ENCODE data around the gene SLC8A1.

Gene SLC8A1

DNA sequence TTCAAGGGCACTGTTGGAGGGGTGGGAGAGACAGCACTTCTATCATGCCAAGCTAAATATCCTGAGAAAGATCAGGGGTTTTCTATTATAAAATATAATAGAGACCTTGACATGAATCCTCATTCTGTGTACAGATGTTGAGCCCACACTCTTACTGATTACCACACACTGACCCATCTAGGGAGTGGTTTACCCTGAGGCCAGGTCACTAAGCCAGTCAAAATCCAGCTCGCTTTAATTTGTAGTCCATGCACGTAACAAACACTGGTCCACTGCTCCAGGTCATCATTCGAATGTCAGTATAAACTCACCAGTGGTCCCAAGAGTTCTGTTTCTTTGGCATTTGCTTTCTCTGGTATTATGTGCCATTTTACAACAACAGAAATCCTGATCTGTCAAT, 96.4 kb downstream of the SLC8A1 start:
- DNase-seq (ENCODE audit: low read depth in 2 of 2) = no peak

DNA sequence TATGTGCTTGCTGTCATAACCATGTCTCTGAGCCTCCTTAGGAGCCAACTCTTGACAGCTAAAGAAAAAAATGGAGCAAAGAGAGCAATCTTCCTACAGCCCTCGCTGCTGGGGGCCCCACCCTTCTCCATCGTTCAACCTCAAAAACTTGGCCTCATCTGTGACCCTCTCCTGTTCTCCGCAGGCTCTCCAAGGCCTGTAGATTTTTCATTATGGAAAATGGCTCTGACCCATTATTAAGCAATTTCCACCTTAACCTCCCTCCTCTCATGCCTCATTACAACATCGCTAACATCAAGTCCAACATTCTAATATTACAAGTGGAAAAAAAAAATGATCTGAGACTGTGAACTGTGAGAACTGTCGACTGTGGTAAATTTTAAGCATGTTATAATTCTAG, 98.7 kb downstream of the SLC8A1 start:
- no peak for DNase-seq (ENCODE audit: low read depth in 2 of 2)

DNA sequence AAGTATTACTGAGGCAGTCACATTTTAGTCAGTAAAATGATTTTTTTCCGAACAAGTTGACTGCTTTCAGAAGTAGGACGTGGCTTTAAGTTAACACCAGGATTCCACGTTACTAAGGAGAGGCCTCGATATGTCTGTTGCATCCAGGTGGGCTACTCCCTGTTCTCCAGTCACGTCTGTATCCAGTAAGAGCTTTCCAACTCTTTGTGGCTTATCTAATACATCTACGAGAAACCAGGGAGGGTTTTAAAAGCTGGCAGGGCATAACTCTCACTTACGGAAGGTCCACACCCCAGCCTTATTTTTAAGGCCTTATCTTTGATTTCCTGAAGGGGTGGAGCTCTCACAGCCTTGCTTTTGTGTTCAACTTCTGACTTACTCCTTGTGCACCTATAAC, 99.2 kb downstream of the SLC8A1 start:
- DNase-seq (ENCODE audit: low read depth in 2 of 2) = no peak

DNA sequence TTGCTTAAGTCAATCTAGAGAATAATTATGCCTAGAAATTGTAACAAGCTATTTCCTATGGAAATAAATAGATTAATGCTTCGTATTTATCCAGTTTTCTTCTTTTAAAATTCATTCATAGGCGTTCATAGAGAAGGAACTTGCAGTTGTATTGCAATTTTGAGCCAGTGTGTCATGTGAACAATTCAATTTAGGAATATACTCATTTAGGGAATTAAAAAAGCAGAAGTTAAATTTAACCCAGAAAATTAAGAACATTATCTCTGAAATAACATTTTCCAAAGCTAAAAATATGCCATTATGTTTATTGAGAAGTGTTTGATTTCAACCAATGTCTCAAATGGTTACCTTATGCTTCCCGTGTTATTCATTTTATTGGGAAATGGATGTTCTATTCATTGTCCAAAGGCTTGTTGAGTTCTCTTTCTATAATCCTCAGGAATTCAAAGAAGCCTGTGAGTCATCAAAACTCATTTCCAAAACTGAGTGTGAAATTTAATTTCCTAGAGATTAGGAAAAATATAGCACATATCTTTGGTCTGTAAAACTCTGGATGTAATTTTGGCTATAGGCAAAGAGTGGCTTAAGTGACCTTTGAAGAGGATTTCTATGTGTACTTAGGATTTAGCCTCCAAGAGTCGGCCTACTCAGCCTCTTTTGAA, 99.7 kb downstream of the SLC8A1 start:
- DNase-seq (ENCODE audit: low read depth in 2 of 2) = no peak

DNA sequence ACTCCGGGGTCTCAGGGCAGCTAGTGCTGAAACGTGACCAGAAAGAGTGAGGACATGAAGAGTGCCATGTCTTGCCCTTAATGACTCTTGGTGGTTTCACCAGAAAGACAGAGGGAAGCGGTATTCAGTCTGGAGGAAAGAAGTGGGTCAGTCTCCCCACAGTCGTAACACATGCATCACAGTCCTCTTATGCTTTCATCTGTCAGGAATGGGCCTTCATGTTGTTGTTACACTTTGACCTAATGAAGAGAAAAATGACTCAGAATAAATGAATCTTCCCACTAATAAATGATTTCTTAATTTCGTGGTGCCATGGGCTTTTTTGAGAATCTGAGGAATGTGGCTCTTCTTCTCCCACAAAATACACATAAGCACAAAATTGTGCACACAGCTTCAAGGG, 103.2 kb downstream of the SLC8A1 start:
- no peak for DNase-seq (ENCODE audit: low read depth in 2 of 2)

DNA sequence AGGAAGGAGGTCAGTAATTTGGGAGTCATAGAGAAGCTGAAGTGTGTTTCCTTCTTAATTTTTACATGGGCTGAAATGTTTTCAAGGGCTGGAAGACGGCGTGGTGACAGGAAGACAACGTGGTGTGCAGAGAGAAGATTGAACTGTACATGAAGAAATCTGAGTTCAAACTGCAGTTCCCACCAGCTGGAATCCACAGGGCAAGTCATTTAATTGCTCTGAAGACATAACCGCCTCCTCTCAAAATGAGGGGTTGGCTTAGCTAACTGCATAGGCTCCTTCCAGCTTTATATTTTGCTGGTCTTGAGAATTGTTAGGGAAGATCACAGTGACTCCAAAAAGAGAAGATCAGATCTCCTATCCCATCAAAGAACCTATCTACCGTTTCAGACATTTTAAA, 103.9 kb downstream of the SLC8A1 start:
- no peak for DNase-seq (ENCODE audit: low read depth in 2 of 2)

DNA sequence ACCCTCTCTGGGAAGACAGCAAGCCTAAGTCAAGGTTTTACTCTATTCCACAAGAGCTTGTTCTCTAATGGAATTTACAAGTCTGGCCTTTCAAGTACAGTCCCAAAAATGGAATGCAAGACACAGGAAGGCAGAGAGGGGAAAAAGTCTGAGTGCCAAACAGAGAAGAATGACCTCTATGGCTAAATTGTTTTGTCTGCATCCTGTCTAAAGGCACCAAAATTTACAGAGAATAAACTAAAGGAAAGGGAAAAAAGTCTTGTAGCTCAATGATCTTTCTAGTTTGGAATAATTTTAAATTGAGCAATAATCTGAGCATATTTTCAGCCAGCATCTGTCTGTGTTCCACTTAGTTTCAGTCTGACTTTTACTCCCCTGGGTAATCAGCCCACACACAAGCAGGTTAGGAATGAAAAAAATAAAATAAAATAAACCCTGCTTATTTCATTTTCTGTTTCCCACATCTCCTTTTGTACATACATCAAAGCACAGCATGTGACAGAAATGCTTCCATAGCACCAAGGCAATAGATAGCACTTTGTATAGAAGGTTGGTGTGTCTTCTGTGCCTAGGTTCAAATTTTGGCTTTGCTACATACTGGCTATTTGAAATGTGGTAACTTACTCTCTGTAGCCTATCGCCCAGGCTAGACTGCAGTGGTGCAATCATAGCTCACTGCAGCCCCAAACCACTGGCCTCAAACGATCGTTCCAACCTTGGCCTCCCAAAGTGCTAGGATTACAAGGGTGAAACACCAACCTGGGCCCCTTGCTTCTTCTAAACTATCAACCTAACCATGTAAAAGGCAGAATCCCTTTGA, 105.1 kb downstream of the SLC8A1 start:
- no peak for DNase-seq (ENCODE audit: low read depth in 2 of 2)

DNA sequence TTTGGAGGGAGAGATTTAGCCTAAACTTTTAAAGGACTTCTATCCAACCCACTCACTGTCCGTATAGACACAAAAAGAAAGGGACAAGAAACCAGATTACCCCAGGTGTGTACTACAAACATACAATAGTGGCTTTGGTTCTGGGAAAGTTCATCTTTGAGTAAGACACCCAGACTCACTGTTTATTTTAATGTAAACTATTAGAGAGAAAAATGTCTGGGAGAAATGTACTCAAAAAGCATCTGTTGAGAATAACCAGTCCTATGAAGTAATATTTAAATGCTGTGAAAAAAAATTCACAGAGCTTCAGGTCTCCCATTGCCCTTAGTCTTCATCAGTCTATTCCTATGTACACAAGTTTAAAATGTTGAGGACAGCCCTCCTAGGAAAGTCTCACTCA, 107.5 kb downstream of the SLC8A1 start:
- no peak for DNase-seq (ENCODE audit: low read depth in 2 of 2)

DNA sequence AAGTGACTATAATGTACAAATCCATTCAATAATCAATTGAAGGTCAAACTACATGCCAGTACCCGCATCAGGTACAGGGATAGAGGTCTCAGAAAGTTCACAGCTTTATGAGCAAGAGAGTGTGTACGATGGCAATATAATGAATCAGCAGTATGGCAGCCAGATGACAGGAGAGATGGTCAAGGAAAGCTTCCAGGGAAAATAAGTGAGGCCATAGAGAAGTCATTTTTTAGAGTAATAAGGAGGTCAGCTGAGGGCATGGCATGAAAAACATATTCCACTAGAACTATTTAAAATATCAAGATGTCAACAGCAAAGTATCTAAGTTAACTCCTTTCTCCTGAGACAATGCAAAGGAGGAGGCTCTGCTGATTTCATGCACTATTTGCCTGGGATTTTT, 108.0 kb downstream of the SLC8A1 start:
- DNase-seq (ENCODE audit: low read depth in 2 of 2) = no peak

DNA sequence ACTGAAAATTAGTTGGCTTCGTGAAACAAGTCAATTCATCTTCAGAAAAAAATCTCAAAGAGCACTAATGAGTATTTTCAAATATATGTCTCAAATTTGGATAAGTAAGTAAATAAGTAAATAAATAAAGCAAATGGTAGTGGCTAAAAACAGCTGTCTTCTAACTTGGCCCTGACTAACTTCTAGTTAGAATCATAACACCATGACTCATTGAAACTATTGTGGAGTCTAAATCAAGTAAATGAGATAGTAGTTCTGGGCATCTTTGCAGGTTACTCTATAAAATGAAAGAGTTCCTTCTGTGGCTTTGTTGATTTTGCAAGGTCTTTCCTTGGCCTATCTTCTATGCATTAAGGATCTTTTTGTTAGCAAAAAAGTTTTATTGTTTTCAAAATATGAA, 110.7 kb downstream of the SLC8A1 start:
- DNase-seq (ENCODE audit: low read depth in 2 of 2) = no peak

DNA sequence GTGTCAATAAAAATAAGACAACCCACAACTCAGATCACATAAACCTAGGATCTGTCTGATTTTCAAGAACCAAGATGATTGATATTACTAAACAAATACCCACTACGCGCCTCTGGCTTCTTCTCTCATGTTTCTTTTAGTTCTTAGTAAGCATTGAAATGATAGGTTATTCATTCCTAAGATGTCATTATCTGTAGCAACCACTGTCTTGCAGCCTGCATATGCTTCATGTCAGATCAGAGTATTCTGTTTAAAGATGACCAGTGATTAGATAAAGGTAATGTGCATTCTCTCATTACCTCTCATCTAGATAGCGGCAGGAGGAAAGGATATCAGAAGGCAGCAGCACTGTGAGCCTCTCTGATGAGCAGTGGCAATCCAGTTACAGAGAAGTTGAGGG, 112.9 kb downstream of the SLC8A1 start:
- DNase-seq (ENCODE audit: low read depth in 2 of 2) = no peak

DNA sequence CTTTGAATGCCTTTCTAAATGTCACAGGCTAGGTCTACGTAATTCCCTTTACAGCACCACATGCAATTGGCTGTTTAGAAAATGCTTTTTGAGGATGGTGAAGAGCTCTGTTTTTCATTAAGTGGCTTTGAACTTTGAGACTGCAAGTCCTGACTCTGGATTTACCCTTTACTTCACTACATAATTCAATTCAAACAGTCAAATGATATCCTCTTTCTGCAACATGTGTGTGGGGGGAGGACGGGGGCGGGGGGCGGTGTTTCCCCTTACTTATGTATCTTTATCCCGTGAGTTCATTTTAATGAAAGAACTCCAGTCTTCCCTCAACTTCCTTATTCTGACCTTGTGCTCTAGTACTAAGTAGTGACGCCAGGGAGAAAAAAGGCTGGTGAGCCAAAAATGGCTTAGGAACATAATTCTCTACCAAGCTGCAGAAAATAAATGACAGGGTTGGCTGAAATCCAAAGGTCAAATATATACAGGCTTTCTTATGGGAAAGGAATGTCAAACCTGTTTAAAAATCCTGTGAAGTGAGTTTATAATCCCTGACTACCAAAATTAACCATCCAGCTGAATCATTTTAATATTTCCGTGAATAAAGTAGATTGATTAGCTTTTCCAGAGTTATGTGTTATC, 119.6 kb downstream of the SLC8A1 start:
- no peak for DNase-seq (ENCODE audit: low read depth in 2 of 2)

DNA sequence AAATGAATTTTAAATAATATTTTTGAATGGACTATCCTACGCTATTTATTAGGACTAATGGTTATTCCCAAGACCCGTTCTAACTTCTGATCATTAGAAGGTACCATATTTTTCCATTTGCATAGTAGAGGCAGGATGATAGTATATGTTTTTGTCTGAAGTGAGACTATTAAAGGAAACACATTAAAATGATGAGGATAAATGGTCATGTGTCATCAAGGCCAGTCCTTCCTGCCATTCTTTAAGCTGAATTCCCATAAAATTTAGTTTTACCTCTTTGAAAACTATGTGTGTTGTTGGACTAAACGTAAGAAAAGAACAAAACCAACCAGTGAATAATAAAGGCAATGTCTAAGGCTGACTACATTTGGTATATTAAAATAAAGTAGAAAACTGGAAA, 121.8 kb downstream of the SLC8A1 start:
- DNase-seq (ENCODE audit: low read depth in 2 of 2) = no peak

DNA sequence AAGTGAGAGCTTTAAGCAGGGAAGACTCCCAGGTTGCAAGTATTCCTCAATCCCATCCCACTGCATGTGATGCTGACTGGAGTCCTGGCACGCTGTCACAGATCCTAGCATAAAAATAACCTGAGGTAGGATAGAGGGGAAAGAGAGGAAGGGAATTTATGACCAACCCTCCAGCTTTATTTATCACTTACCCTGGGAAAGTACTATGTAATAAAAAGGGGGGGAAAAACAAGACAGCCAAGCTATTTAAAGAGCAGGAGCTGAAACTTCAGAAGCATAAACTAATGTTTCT, 122.2 kb downstream of the SLC8A1 start:
- no peak for DNase-seq (ENCODE audit: low read depth in 2 of 2)

DNA sequence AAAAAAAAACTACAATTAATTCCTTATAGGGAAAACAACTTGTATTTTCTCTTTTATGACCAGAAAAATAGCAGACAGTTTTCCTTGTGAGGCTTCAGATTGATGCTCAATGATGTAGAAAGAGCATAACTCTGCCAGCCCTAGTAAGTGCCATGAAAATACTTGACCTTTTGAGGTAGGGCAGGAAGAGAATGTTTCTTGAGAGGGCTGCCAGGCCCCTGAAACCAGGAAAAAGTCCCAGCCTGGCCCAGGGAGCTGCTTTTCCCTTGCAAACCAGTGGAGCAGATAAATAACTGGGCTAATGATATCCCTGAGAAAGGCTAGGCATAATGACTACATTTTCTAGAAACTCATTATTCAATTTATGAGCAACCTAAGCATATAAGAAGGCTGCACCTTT, 126.8 kb downstream of the SLC8A1 start:
- DNase-seq (ENCODE audit: low read depth in 2 of 2) = no peak

DNA sequence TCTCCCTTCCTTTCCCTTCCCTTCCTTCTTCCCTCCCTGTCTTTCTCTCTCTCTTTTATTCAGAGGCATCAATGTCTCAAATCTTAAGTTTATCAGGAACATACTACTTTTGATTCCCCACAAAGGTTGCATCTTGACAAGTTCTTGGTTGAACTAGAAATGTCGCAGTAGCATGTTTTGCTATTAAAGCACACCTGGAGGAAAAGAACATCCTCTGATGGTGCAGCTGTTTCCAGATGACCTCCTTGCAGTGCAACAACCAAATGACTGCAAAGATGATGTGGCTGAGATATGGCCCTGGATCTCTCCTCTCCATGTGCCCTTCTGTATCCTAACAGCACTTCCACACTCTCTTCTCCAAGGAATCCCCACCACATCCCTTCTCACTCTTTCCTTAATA, 127.2 kb downstream of the SLC8A1 start:
- DNase-seq (ENCODE audit: low read depth in 2 of 2) = no peak

DNA sequence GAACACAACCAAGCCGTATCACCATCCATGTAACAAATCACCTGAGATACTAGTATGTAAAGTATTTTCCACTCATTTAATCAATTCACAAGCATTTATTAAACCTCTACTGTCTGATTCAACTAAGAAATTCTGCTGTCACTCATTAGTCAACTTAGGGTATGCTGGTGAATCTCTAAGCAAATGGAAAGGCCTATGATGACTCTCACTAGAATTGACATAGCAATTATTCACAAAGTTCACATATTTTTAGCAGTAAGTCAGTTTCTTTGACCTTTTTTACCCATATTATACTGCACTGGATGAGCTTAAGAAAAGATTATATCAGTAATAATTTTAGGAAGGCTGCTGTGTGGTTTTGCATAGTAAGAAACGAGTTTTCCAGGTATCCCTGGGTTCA, 130.1 kb downstream of the SLC8A1 start:
- no peak for DNase-seq (ENCODE audit: low read depth in 2 of 2)

DNA sequence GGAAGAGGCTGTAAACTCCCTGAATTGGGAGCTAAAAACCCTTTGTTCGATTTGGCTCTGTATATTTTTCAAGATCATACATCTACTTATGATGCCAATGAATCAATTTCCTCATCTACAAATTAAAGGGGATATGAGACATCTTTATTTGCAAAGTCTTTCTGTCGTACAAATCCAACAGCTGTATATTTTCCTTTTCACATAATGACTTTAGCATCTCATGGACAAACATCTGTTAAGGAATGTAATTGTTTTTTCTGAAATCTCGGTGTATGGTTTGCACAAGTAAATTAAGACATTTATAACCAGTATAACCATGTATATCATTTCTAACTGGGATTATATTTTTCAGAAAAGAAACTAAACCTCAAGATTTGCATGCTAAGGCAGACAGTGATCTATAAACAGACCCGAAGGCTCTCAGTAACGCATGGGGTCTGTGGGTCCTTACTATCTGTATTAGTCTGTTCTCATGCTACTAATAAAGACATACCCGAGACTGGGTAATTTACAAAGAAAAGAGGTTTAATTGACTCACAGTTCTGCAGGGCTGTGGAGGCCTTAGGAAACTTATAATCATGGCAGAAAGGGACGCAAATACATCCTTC, 130.8 kb downstream of the SLC8A1 start:
- no peak for DNase-seq (ENCODE audit: low read depth in 2 of 2)

DNA sequence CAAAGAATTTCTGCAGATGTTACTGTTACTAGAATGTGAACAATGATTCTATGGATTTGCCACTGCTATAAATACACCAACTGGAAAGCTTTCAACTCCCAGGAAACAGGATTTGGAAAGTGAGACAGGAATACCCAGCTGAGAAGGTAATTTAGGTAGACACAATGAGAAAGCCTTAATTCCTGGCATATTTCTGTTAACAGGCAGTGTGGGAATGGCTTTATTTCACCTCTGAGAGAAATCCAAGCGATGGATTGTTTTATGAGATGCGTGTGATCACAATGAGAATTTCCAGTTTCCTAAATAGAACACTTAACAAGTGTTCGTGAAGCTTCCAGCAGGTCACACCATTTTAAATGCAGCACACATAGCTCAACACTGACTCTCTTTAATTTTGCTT, 133.0 kb downstream of the SLC8A1 start:
- no peak for DNase-seq (ENCODE audit: low read depth in 2 of 2)

DNA sequence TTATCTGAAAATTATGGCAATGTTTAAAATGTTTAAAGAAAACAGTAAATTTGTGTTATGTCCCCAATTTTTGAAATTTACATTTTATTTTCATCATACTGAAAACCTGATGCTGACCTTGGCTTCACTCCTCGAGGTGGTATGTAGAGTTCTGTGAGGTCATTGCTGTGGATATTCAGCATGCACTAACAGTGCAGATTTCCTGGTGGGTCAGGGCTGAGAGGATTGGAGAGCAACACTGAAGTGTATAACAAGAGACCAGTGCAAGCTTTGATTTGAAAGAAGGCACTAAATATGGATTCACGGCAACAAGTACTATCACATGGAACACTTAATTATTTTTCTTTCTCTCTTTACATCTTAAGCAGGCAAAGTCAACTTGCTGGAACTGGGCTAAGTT, 134.1 kb downstream of the SLC8A1 start:
- DNase-seq (ENCODE audit: low read depth in 2 of 2) = no peak

DNA sequence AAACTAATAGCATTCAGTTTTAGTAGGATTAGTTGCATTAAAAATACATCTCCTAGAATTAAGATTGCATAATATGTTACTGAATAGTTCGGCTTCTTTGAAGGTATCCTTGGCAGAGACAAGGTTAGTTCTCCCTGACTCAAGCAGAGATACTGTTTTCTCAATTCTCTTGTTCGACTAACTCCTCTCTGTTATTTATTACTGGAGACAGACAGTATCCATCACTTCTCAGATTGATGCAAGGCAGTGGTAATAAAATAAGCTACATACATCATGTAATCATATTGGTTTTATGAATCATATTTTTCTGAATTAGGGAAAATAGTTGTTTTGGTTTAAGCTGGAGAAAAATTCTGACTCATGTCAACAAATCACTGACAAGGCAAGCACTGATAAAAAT, 134.8 kb downstream of the SLC8A1 start:
- no peak for DNase-seq (ENCODE audit: low read depth in 2 of 2)

DNA sequence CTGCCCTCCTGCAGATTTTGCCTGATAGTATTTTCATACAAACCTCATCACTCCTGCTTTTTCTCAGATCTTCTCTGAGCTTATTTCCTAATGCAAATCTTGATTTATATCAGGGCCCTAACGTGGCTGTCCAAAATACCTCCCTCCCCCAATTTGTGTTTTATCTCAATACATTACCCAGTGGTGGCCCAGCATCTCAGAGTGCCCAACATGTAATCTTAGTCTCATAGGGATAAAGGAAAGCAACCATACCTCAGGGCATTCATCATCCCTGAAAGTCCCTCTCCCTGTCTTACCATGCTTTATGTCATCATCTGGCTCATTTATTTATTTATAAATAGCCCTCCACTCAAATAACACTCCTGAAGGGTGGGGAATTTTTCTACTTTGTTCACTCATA, 135.3 kb downstream of the SLC8A1 start:
- DNase-seq (ENCODE audit: low read depth in 2 of 2) = no peak

DNA sequence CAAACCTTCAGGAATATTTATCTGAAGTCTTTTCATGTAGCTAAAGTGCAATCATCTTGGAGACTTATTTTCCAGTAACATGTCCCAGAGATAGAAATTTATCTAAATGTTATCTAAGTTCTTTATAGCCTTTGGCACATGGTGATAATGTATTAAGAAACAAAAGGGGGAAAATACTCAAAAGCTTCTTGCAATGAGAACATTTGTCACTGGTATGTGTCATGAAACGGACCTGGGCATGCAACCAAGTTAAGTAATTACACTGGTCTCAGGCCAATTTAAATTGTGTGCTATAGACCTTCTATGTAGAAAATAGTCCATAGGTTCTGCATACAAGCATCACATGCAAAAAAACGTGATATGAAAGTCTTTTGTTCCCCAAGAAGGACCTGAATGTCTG, 136.2 kb downstream of the SLC8A1 start:
- DNase-seq (ENCODE audit: low read depth in 2 of 2) = no peak

All from stimulated activated CD4-positive, alpha-beta T cell treated with anti-CD3 and anti-CD28 coated beads, Interleukin-1b, Interleukin-23, amount 100 ng/mL, for 4 hours (primary cell).